K562 (cell line): Measurements from ENCODE around the gene HPS5. TPM values are rescaled to one million over a fixed set of nuclear protein-coding genes. Genes with fewer than 3 reads are reported as not detected.

Experiments
- ATAC-seq: fragments of 200-7000 bp; cut with Tn5 transposase; 3 replicates; pipeline ENCODE4 v1.9.1; 2020; ENCODE audit warnings: moderate library complexity
- BruUV-seq: library from RNA; stranded (reverse); fragments of 400-500 nt; replicated peaks from 2 replicates; lab custom pipeline; 2021; lab: Mats Ljungman, UMichigan
- CTCF ChIA-PET: fragments of 300-600 bp; formaldehyde crosslinking; extraction: SDS; loops from one replicate; lab custom pipeline; 2021; ENCODE audit warnings: low intra/inter-chr PET ratio; lab: Yijun Ruan, JAX
- POLR2A ChIA-PET: fragments of 300-600, 350-650 bp; sonication (Branson Sonifier 250); formaldehyde crosslinking; extraction: SDS; loops from one replicate; lab custom pipeline; 2021; ENCODE audit warnings: antibody characterized with exemption, inconsistent platforms; lab: Yijun Ruan, JAX
- DNase-seq, 4 experiments: peaks; one replicate each; pipeline versions ENCODE4 v3.0.0 to v3.0.0-alpha.2; 2011 to 2018; ENCODE audit warnings: low spot score in 3 of 4, mixed read lengths in 3 of 4; ENCODE audit errors: extremely low read depth in 1 of 4
- FAIRE-seq: peaks from 2 replicates; lab custom pipeline; 2011; peaks lifted over from hg19 to GRCh38; lab: Jason Lieb, UNC
- H2AFZ ChIP-seq: 2 replicates; pipeline ENCODE4 v1.6.0; 2011; ENCODE audit warnings: low read depth, low read length, control low read depth, inconsistent platforms
- H3K27ac ChIP-seq: fragments of 200-600 bp; 3 replicates; pipeline ENCODE4 v1.8.0; 2011; ENCODE audit warnings: low read depth, mild to moderate bottlenecking, control low read depth, inconsistent platforms, low read length, moderate library complexity, mixed read lengths; ENCODE audit errors: extremely low read depth
- H3K27me3 ChIP-seq, 2 experiments: fragments of 300-600 bp in 1 of 2; 2 replicates in 1 of 2; 3 replicates in 1 of 2; pipeline versions ENCODE4 v1.6.0 to v1.8.0; 2011; ENCODE audit warnings: inconsistent platforms in 2 of 2, low read length in 2 of 2, mild to moderate bottlenecking in 1 of 2, mixed read lengths in 1 of 2, moderate library complexity in 1 of 2; ENCODE audit not compliant: control insufficient read depth in 2 of 2, insufficient read depth in 2 of 2
- H3K36me3 ChIP-seq: fragments of 300-600 bp; 3 replicates; pipeline ENCODE4 v1.8.0; 2011; ENCODE audit warnings: mild to moderate bottlenecking, low read length, inconsistent platforms; ENCODE audit not compliant: control insufficient read depth, insufficient read depth
- H3K4me1 ChIP-seq, 2 experiments: fragments of 200-600 bp in 1 of 2; replicated peaks in 1 of 2; 2 replicates in 1 of 2; 3 replicates in 1 of 2; pipeline versions ENCODE4 v1.5.1 to v1.8.0; 2011; ENCODE audit warnings: inconsistent platforms in 2 of 2, low read length in 2 of 2, mild to moderate bottlenecking in 1 of 2, mixed read lengths in 1 of 2, moderate library complexity in 1 of 2; ENCODE audit not compliant: control insufficient read depth in 2 of 2, insufficient read depth in 2 of 2
- H3K4me2 ChIP-seq: 2 replicates; pipeline ENCODE4 v1.6.1; 2011; ENCODE audit warnings: low read length, control low read depth, inconsistent platforms, mixed read lengths; ENCODE audit not compliant: insufficient read depth
- H3K4me3 ChIP-seq: fragments of 200-600 bp; sonication (generic), shearing (Covaris generic); 2 replicates; pipeline ENCODE4 v1.5.1; 2016; ENCODE audit warnings: control low read depth, inconsistent platforms
- H3K79me2 ChIP-seq: fragments of 200-600 bp; 3 replicates; pipeline ENCODE4 v1.8.0; 2011; ENCODE audit warnings: low read length, inconsistent platforms; ENCODE audit not compliant: control insufficient read depth, insufficient read depth
- H3K9ac ChIP-seq, 2 experiments: 2 replicates each; pipeline versions ENCODE4 v1.6.0 to v1.6.1; 2011; ENCODE audit warnings: low read depth in 2 of 2, low read length in 2 of 2, control low read depth in 1 of 2, inconsistent platforms in 1 of 2, mild to moderate bottlenecking in 1 of 2, mixed read lengths in 1 of 2; ENCODE audit not compliant: insufficient read depth in 1 of 2
- H3K9me1 ChIP-seq: one replicate; pipeline ENCODE4 v1.6.0; 2011; ENCODE audit warnings: inconsistent platforms, mild to moderate bottlenecking, low read length, moderate library complexity; ENCODE audit not compliant: control insufficient read depth, insufficient read depth
- H3K9me3 ChIP-seq: replicated peaks from 2 replicates; pipeline ENCODE4 v1.5.1; 2011; ENCODE audit warnings: low read depth, low read length, inconsistent platforms; ENCODE audit not compliant: control insufficient read depth, insufficient read depth
- H4K20me1 ChIP-seq: replicated peaks from 2 replicates; pipeline ENCODE4 v1.6.1; 2011; ENCODE audit warnings: low read length, inconsistent platforms, mixed read lengths; ENCODE audit not compliant: control insufficient read depth, insufficient read depth
- HNRNPK ChIP-seq: fragments of 200-400 bp; formaldehyde crosslinking; IDR thresholded peaks from one replicate; pipeline ENCODE4 v1.6.1; 2018; ENCODE audit warnings: mild to moderate bottlenecking, low read depth, low read length; ENCODE audit not compliant: poor library complexity, severe bottlenecking
- MCM3 ChIP-seq: fragments of 450-650 bp; IDR thresholded peaks from 2 replicates; pipeline ENCODE4 v1.6.1; 2016
- TAF9B ChIP-seq: fragments of 450-650 bp; IDR thresholded peaks from 2 replicates; pipeline ENCODE4 v1.6.1; 2018; ENCODE audit warnings: mild to moderate bottlenecking; ENCODE audit not compliant: partially characterized antibody
- WGBS: fragments of 100-300 bp; shearing (Covaris generic); methylation state at CpG from one replicate; pipeline ENCODE4 v1.1.6; 2016; ENCODE audit warnings: low coverage, mixed read lengths; ENCODE audit not compliant: insufficient coverage; ENCODE audit errors: missing lambda C conversion rate; 5-methylcytosine and 5-hydroxymethylcytosine counted together
- in situ Hi-C: fragments of 300-500 bp; cut with MboI; formaldehyde crosslinking; loops from 4 replicates; pipeline ENCODE4 v1.15.0; 2018; ENCODE audit warnings: inconsistent platforms, mixed read lengths
- intact Hi-C: fragments of 100-400 bp; cut with micrococcal nuclease; formaldehyde crosslinking; loops from 2 replicates; pipeline ENCODE4 v1.14.2; 2022
- polyA plus RNA-seq, 8 experiments: library from polyadenylated mRNA; depleted of rRNA in 4 of 8; stranded (reverse) in 5 of 8; unstranded in 3 of 8; fragments of >200 nt; fragmentation: Nextera tagmentation in 2 of 8; fragmentation: Illumina TruSeq in 1 of 8; extraction: Ambion mirVana in 2 of 8; extraction: Trizol in 1 of 8; gene quantifications; 2 replicates each; pipeline versions ENCODE4 v1.2.1 to v1.2.3, GENCODE V29; 2011 to 2014; ENCODE audit warnings: inconsistent platforms in 1 of 8, missing spikeins in 1 of 8
- total RNA-seq, 7 experiments: library from RNA; depleted of rRNA in 6 of 7; stranded (reverse); fragments of >200 nt in 6 of 7; fragmentation: Illumina TruSeq in 2 of 7; extraction: Trizol in 2 of 7; gene quantifications; 2 replicates each; pipeline versions ENCODE4 v1.2.1 to v1.2.3, GENCODE V29; 2011 to 2021; ENCODE audit warnings: low replicate concordance in 1 of 7
- TF ChIP-seq, protein P1 (sequence below): sonication (generic); formaldehyde crosslinking; IDR thresholded peaks from 2 replicates; pipeline ENCODE4 v1.4.0; 2020; ENCODE audit warnings: mild to moderate bottlenecking, missing genetic modification reagents

HPS5 gene
- total and polyA plus RNA-seq, 9 of the 15 experiments (the other 6 are each of a cell fraction or from before 2014, with no cell fraction given) = 12.2 to 28.1 (median 16.8) TPM

DNA sequence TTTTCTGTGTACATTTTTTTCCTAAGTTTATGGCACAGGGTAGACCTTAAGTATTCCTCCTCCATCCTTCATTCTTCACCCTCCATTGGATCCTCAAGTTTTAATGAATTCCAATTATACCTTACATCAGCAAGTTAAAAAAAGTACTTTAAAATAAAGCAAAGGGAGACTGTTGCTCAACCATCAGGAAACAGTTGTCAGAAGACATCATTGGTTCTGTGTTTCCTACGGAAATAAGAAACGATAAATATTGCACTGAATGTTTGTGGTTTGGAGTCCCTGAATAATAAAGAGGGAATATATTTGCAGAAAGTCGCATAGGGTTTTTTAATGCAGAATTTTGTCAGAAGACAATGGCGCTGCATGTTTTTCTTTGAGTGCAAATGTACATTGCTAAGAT, 44.3 kb upstream of the HPS5 start:
- TF ChIP-seq, protein P1, sequence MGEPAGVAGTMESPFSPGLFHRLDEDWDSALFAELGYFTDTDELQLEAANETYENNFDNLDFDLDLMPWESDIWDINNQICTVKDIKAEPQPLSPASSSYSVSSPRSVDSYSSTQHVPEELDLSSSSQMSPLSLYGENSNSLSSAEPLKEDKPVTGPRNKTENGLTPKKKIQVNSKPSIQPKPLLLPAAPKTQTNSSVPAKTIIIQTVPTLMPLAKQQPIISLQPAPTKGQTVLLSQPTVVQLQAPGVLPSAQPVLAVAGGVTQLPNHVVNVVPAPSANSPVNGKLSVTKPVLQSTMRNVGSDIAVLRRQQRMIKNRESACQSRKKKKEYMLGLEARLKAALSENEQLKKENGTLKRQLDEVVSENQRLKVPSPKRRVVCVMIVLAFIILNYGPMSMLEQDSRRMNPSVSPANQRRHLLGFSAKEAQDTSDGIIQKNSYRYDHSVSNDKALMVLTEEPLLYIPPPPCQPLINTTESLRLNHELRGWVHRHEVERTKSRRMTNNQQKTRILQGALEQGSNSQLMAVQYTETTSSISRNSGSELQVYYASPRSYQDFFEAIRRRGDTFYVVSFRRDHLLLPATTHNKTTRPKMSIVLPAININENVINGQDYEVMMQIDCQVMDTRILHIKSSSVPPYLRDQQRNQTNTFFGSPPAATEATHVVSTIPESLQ (CRISPR knock-in tag) = no peak
- TF ChIP-seq TAF9B (no peak), MCM3 (no peak), HNRNPK (no peak)
- POLR2A ChIA-PET = interaction anchor here (0.8 to 1.1 kb wide), 3 partner anchors 18 to 30 kb away, joined by 3 read pairs; partner anchors contain the start of gene LDHA
- WGBS = 93% methylated on average over 4 of the region's 4 CpGs

More for the DNA sequence above, 44.3 kb upstream of the HPS5 start:
- H3K9ac ChIP-seq = no peak overlapping the region
- H3K79me2 ChIP-seq = no peaks in the 10 kb centered on the region
- no peak overlapping the region for H3K27ac ChIP-seq
- intact Hi-C loops (no loop called here), in situ Hi-C loops (no loop called here)
- ATAC-seq (no peak), FAIRE-seq (no peak), DNase-seq (no peak)
- H3K27me3 ChIP-seq = no peaks in the 10 kb centered on the region
- no TSS peak for BruUV-seq
- no peak overlapping the region for H3K4me3 ChIP-seq
- H3K36me3 ChIP-seq = peaks cover 62% of the 10 kb centered on the region
- no peaks in the 10 kb centered on the region for H3K9me1 ChIP-seq
- peaks cover 0 to 4% of the 10 kb centered on the region in 2 experiments; a peak in 3 of 5 replicates for H3K4me1 ChIP-seq
- no peaks in the 10 kb centered on the region for H4K20me1 ChIP-seq
- H3K9me3 ChIP-seq = no peaks in the 10 kb centered on the region
- H2AFZ ChIP-seq = no peak overlapping the region
- H3K4me2 ChIP-seq = no peak overlapping the region
- CTCF ChIA-PET = no interaction called here
